A549 (cell line): ENCODE data around the gene IL18BP. TPM values are rescaled to one million over a fixed set of nuclear protein-coding genes. Genes with fewer than 3 reads are reported as not detected.

ENCODE experiments used
- ATAC-seq, 2 experiments: fragments of 200-7000 bp in 1 of 2; fragments of >200 bp in 1 of 2; cut with Nextera tagmentation in 1 of 2; cut with Tn5 transposase in 1 of 2; 3 replicates each; pipeline versions ENCODE4 v1.8.0 to v1.9.1; 2018 to 2020; ENCODE audit warnings: mild to moderate bottlenecking in 1 of 2, moderate library complexity in 1 of 2
- CTCF ChIA-PET: fragments of 300-600 bp; sonication (Branson Sonifier 250); formaldehyde crosslinking; extraction: SDS; loops from one replicate; lab custom pipeline; 2021; ENCODE audit warnings: antibody characterized with exemption, inconsistent platforms; lab: Yijun Ruan, JAX
- POLR2A ChIA-PET: fragments of 350-600 bp; formaldehyde crosslinking; extraction: SDS; loops from one replicate; lab custom pipeline; 2021; ENCODE audit warnings: antibody characterized with exemption, inconsistent platforms; lab: Yijun Ruan, JAX
- DNase-seq, 2 experiments: peaks; one replicate each; pipeline versions ENCODE4 v3.0.0 to v3.0.0-alpha.2; 2011 to 2016; ENCODE audit warnings: low read depth in 1 of 2, low spot score in 1 of 2
- FAIRE-seq: peaks from 2 replicates; lab custom pipeline; 2011; peaks lifted over from hg19 to GRCh38; lab: Jason Lieb, UNC
- H3K27ac ChIP-seq, 2 experiments: fragments of >200 bp; sonication (Bioruptor Twin); formaldehyde crosslinking; 3 replicates each; pipeline ENCODE4 v1.5.1; 2016 to 2017
- H3K4me1 ChIP-seq: fragments of >200 bp; sonication (Bioruptor Twin); formaldehyde crosslinking; 3 replicates; pipeline ENCODE4 v1.6.1; 2016
- H3K4me2 ChIP-seq: fragments of >200 bp; sonication (Bioruptor Twin); formaldehyde crosslinking; 3 replicates; pipeline ENCODE4 v1.6.1; 2016
- H3K4me3 ChIP-seq: fragments of >200 bp; sonication (Bioruptor Twin); formaldehyde crosslinking; 3 replicates; pipeline ENCODE4 v1.5.1; 2016
- H3K9me3 ChIP-seq: fragments of >200 bp; sonication (Bioruptor Twin); formaldehyde crosslinking; 3 replicates; pipeline ENCODE4 v1.6.1; 2016
- BCL3 ChIP-seq: fragments of >200 bp; sonication (Bioruptor Twin); formaldehyde crosslinking; IDR thresholded peaks from 3 replicates; pipeline ENCODE4 v1.6.1; 2016
- BHLHE40 ChIP-seq: IDR thresholded peaks from 2 replicates; pipeline ENCODE4 v1.6.1; 2012; ENCODE audit warnings: low read depth, low read length, inconsistent platforms
- CBX8 ChIP-seq: fragments of 200-600 bp; sonication (generic); IDR thresholded peaks from 2 replicates; pipeline ENCODE4 v1.6.1; 2016
- CHD4 ChIP-seq: fragments of 200-600 bp; sonication (generic); IDR thresholded peaks from 2 replicates; pipeline ENCODE4 v1.6.1; 2016; ENCODE audit warnings: antibody characterized with exemption, mild to moderate bottlenecking, borderline replicate concordance
- CTCF ChIP-seq: fragments of >200 bp; sonication (Bioruptor Twin); formaldehyde crosslinking; IDR thresholded peaks from 3 replicates; pipeline ENCODE4 v1.5.1; 2016
- EHF ChIP-seq: fragments of 250-450 bp; sonication (Bioruptor Pico); IDR thresholded peaks from 2 replicates; pipeline ENCODE4 v1.5.0; 2020; ENCODE audit warnings: mild to moderate bottlenecking
- EHMT2 ChIP-seq: fragments of 200-600 bp; sonication (generic); IDR thresholded peaks from 2 replicates; pipeline ENCODE4 v1.6.1; 2016; ENCODE audit warnings: antibody characterized with exemption, low read depth, mild to moderate bottlenecking, moderate library complexity
- ELK1 ChIP-seq: fragments of 150-350 bp; IDR thresholded peaks from 2 replicates; pipeline ENCODE4 v1.6.1; 2014; ENCODE audit warnings: low read depth, mild to moderate bottlenecking, low read length
- EP300 ChIP-seq, 2 experiments: fragments of >200 bp; sonication (Bioruptor Twin); formaldehyde crosslinking; IDR thresholded peaks; 2 replicates in 1 of 2; 3 replicates in 1 of 2; pipeline ENCODE4 v1.6.1; 2016 to 2017
- ESRRA ChIP-seq: fragments of 150-350 bp; IDR thresholded peaks from 2 replicates; pipeline ENCODE4 v1.6.1; 2014; ENCODE audit warnings: mild to moderate bottlenecking, low read length, borderline replicate concordance
- GATA3 ChIP-seq: IDR thresholded peaks from 2 replicates; pipeline ENCODE4 v1.6.1; 2012; ENCODE audit warnings: borderline replicate concordance
- HDAC2 ChIP-seq: fragments of 200-600 bp; sonication (generic); IDR thresholded peaks from 2 replicates; pipeline ENCODE4 v1.6.1; 2016
- HES2 ChIP-seq: fragments of >200 bp; sonication (Bioruptor Twin); formaldehyde crosslinking; IDR thresholded peaks from 2 replicates; pipeline ENCODE4 v1.6.1; 2016
- HOXB5 ChIP-seq: fragments of 250-450 bp; sonication (Bioruptor Pico); IDR thresholded peaks from 2 replicates; pipeline ENCODE4 v1.5.0; 2020; ENCODE audit warnings: mild to moderate bottlenecking, moderate library complexity
- JUN ChIP-seq, 2 experiments: fragments of >200 bp; sonication (Bioruptor Twin); formaldehyde crosslinking; IDR thresholded peaks; 2 replicates in 1 of 2; 3 replicates in 1 of 2; pipeline ENCODE4 v1.6.1; 2016 to 2017
- NPAS2 ChIP-seq: fragments of 250-450 bp; sonication (Bioruptor Pico); IDR thresholded peaks from 2 replicates; pipeline ENCODE4 v1.8.0; 2022; ENCODE audit warnings: mild to moderate bottlenecking, moderate library complexity, borderline replicate concordance
- NR3C1 ChIP-seq: fragments of >200 bp; sonication (Bioruptor Twin); formaldehyde crosslinking; IDR thresholded peaks from 3 replicates; pipeline ENCODE4 v1.6.1; 2017
- PBX3 ChIP-seq: IDR thresholded peaks from 2 replicates; pipeline ENCODE4 v1.6.1; 2012
- POLR2AphosphoS2 ChIP-seq: conservative IDR thresholded peaks from 2 replicates; pipeline ENCODE4 v1.6.1; 2012; ENCODE audit warnings: low read length, improper control_type of control experiment, inconsistent platforms
- RAD21 ChIP-seq, 2 experiments: fragments of >200 bp in 1 of 2; sonication (Bioruptor Twin) in 1 of 2; formaldehyde crosslinking in 1 of 2; IDR thresholded peaks in 1 of 2; conservative IDR thresholded peaks in 1 of 2; 2 replicates in 1 of 2; 3 replicates in 1 of 2; pipeline ENCODE4 v1.6.1; 2012 to 2018; ENCODE audit warnings: inconsistent platforms in 1 of 2
- RARB ChIP-seq: fragments of 250-450 bp; sonication (Bioruptor Pico); IDR thresholded peaks from 2 replicates; pipeline ENCODE4 v1.8.0; 2021; ENCODE audit warnings: mild to moderate bottlenecking, moderate library complexity
- SMC3 ChIP-seq: fragments of >200 bp; sonication (Bioruptor Twin); formaldehyde crosslinking; IDR thresholded peaks from 3 replicates; pipeline ENCODE4 v1.6.1; 2018; ENCODE audit warnings: inconsistent platforms
- SREBF2 ChIP-seq: fragments of 450-650 bp; IDR thresholded peaks from 2 replicates; pipeline ENCODE4 v1.6.1; 2014; ENCODE audit warnings: mild to moderate bottlenecking, moderate library complexity
- TFCP2L1 ChIP-seq: fragments of 250-450 bp; sonication (Bioruptor Pico); IDR thresholded peaks from 2 replicates; pipeline ENCODE4 v1.5.0; 2021; ENCODE audit warnings: mild to moderate bottlenecking
- USF2 ChIP-seq: fragments of 450-650 bp; IDR thresholded peaks from 2 replicates; pipeline ENCODE4 v1.6.1; 2014; ENCODE audit warnings: antibody characterized with exemption
- ZNF302 ChIP-seq: fragments of 250-450 bp; sonication (Bioruptor Pico); IDR thresholded peaks from 2 replicates; pipeline ENCODE4 v1.9.0; 2021; ENCODE audit warnings: inconsistent platforms, mild to moderate bottlenecking, moderate library complexity
- WGBS: methylation state at CpG from one replicate; pipeline ENCODE4 v1.1.6; 2017; ENCODE audit errors: missing lambda C conversion rate; 5-methylcytosine and 5-hydroxymethylcytosine counted together
- polyA plus RNA-seq, 4 experiments: library from polyadenylated mRNA; depleted of rRNA in 3 of 4; stranded (reverse); fragments of >200 nt; fragmentation: RNase III in 1 of 4; extraction: RNeasy Plus Mini Kit Qiagen cat#74134 plus additional on column Dnase treatment in 1 of 4; gene quantifications; 2 replicates in 3 of 4; 3 replicates in 1 of 4; pipeline ENCODE4 v1.2.3, GENCODE V29; 2011 to 2017

Gene IL18BP
- polyA plus RNA-seq, 2 of the 4 experiments (the other 2 are of a cell fraction) = 6.0 to 7.6 TPM

- no peak for TF ChIP-seq BCL3
- TF ChIP-seq ZNF302 (CRISPR knock-in tag) = no peak
- no peak for TF ChIP-seq TFCP2L1 (CRISPR knock-in tag)
- no peak for TF ChIP-seq CBX8
These were observed 7.8 kb downstream of the IL18BP start (continued) for GRCh38 chr11:72006309-72007088.

GRCh38 chr11:72007089-72007476 is 8.4 kb downstream of the IL18BP start:
- no peak for DNase-seq
- WGBS = 95% methylated on average over 14 of the region's 15 CpGs
- FAIRE-seq = no peak
- H3K4me1 ChIP-seq = peaks cover 5% of the 10 kb centered on the region; the same call in 1 of the 3 replicates
- POLR2A ChIA-PET = no interaction called here
- no peak overlapping the region for H3K27ac ChIP-seq
- TF ChIP-seq GATA3 = 0 out of 2 replicates have a peak, but pooled peaks have one; percentile 21
- no peak for TF ChIP-seq EHF (CRISPR knock-in tag)
- no peaks in the 10 kb centered on the region for H3K9me3 ChIP-seq
- H3K4me3 ChIP-seq = no peak overlapping the region
- no peak overlapping the region for H3K4me2 ChIP-seq
- no peak for ATAC-seq
- CTCF ChIA-PET = interaction anchor here (1.3 to 10.9 kb wide), 7 partner anchors 8 to 424 kb away, joined by 4 to 109 read pairs (median 10); no protein-coding TSS in a partner anchor

- DNase-seq (no peak), ATAC-seq (no peak), FAIRE-seq (no peak)
- no peaks in the 10 kb centered on the region for H3K9me3 ChIP-seq
- POLR2A ChIA-PET = no interaction called here
- TF ChIP-seq RARB (no peak), CTCF (no peak), RAD21 (conservative IDR thresholded peaks at IDR 0.05 in 1 of 2, IDR thresholded peaks at IDR 0.05 in 1 of 2) (no peak), ESRRA (no peak), TFCP2L1 (CRISPR knock-in tag) (no peak), JUN (IDR thresholded peaks at IDR 0.05) (no peak), USF2 (no peak), POLR2AphosphoS2 (no peak), SMC3 (no peak)
- WGBS = 93% methylated on average over 5 of the region's 5 CpGs
- no peak overlapping the region for H3K4me2 ChIP-seq
- CTCF ChIA-PET = interaction anchor here (0.6 to 10.9 kb wide), 7 partner anchors 7 to 423 kb away, joined by 3 to 109 read pairs (median 7); no protein-coding TSS in a partner anchor
- H3K4me3 ChIP-seq = no peak overlapping the region
- H3K27ac ChIP-seq = no peak overlapping the region
- H3K4me1 ChIP-seq = peaks cover 10% of the 10 kb centered on the region; the same call in 2 of the 3 replicates
These were observed 8.9 kb downstream of the IL18BP start for GRCh38 chr11:72007587-72007986.

- Histone ChIP-seq H3K27ac (no peak overlapping the region), H3K4me3 (no peak overlapping the region), H3K4me2 (no peak overlapping the region), H3K9me3 (no peaks in the 10 kb centered on the region), H3K4me1 (peaks cover 21% of the 10 kb centered on the region)
- no peak for DNase-seq
- FAIRE-seq = no peak
- ChIA-PET CTCF (interaction anchor here (1.2 to 10.9 kb wide), 9 partner anchors 10 to 422 kb away, joined by 3 to 109 read pairs (median 6); no protein-coding TSS in a partner anchor), POLR2A (no interaction called here)
- 96% methylated on average over 7 of the region's 7 CpGs for WGBS
- no peak for ATAC-seq
- TF ChIP-seq HDAC2 (no peak), EHMT2 (no peak), EP300 (IDR thresholded peaks at IDR 0.05) (no peak), BHLHE40 (no peak), HES2 (no peak), PBX3 (no peak), NR3C1 (no peak), RARB (no peak), ESRRA (no peak), HOXB5 (CRISPR knock-in tag) (no peak), SREBF2 (no peak), CHD4 (no peak), NPAS2 (CRISPR knock-in tag) (no peak), ELK1 (no peak)
These were observed 10.0 kb downstream of the IL18BP start for GRCh38 chr11:72008728-72009127.
